Right renal cortex interstitium (tissue), 3 donors: ENCODE measurements around the gene LIMS4. TPM values are rescaled to one million over a fixed set of nuclear protein-coding genes. Genes with fewer than 3 reads are reported as not detected.
"Not testable (repeated sequence)": the region's sequence is repeated elsewhere in the genome, so short reads cannot be mapped to it uniquely, and the experiment has no call there.

Experiments used
- DNase-seq, 3 donors: peaks; one replicate each; pipeline ENCODE4 v3.0.0-alpha.2; 2013; ENCODE audit warnings: low read depth in 3 of 3, low spot score in 2 of 3
- polyA plus RNA-seq, 3 donors: library from polyadenylated mRNA; unstranded; fragments of 120-200 nt; gene quantifications; one replicate each; pipeline ENCODE4 v1.2.1, GENCODE V29; 2013; ENCODE audit not compliant: insufficient read length in 3 of 3

LIMS4 gene, protein sequence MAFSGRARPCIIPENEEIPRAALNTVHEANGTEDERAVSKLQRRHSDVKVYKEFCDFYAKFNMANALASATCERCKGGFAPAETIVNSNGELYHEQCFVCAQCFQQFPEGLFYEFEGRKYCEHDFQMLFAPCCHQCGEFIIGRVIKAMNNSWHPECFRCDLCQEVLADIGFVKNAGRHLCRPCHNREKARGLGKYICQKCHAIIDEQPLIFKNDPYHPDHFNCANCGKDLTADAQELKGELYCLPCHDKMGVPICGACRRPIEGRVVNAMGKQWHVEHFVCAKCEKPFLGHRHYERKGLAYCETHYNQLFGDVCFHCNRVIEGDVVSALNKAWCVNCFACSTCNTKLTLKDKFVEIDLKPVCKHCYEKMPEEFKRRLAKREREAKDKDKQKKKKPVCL
- 1 to 10 TPM in 1 of 3 donors, under 1 TPM in 2; 0.59 to 1.1 (median 0.96) TPM for polyA plus RNA-seq

DNA sequence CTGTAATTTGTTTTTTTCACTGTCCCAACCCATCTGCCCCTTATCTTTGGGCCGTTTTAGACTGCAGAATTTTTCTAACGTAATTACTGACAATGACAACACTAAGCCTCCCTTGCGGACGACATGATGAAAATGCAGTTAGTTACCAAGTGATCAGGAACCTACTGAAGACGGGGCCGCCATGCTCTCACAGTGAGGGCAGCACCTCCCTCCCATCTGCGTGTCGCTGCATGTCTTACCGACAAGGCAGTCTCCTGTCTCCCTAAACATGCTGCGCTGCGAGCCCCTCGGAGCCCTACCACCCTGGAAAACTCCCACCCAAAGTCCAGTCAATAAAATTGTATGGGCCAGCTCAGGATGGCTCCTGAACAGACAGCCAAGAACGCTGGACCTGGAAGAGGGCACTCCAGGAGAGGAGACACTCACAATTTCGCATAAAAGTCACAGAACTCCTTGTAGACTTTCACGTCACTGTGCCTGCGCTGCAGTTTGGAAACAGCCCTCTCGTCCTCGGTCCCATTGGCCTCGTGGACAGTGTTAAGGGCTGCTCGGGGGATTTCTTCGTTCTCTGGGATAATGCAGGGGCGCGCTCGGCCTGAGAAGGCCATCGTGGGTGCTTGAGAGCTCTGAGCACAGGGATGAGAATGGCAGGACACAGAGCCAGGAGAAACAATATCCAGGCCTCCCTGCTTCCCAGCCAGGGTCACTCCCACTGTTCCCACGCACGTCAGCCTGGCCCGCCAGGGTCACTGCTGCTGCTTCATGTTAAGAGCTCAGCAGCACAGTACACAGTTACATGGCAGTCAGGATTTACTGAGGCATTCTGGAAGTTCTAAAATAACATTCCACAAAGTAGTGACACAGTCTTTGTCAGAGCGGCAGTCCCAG, at the start of gene LIMS4:
TSS of gene LIMS4 (minus strand) at position 646 of the 888 bp plus-strand sequence. CDS start at position 608, 38 bp downstream.
- DNase-seq, result not testable (repeated sequence)

- DNase-seq, result not testable (repeated sequence)
Measured at GRCh38 chr2:110499755-110500377, 27.2 kb upstream of the LIMS4 start.

- DNase-seq, result not testable (repeated sequence)
Measured at GRCh38 chr2:110496027-110496426, 23.4 kb upstream of the LIMS4 start.

- DNase-seq, result not testable (repeated sequence)
Measured at GRCh38 chr2:110494488-110494887, 21.9 kb upstream of the LIMS4 start.

DNA sequence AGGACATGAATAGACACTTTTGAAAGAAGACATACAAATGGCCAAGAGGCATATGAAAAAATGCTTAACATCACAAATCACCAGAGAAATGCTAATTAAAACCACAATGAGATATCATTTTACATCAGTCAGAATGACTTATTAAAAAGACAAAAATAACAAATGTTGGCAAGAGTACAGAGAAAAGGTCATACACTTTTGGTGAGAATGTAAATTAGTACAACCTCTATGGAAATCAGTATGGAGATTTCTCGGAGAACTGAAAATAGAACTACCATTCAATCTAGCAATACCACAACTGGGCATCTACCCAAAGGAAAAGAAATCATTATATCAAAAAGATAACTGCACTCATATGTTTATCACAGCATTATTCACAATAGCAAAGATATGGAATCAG, 16.4 kb upstream of the LIMS4 start:
- DNase-seq, result not testable (repeated sequence)

DNA sequence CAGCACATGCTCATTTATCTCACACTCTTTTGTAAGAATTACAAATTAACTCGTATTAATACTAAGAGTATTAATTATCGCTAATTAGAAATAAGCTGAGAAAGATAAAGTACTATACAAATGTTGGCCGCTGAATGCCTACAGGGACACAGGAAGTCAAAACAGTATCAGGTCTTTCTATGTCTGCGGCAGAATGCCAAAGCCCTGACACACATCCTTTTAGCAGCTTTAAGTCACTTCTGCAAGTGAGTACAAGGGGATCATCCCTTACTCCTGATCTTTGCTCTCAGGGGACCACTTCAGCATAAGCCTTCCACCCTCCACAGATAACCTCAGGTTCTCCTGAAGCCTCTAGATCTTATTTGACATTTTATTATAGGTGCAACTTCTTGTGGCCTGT, 10.1 kb upstream of the LIMS4 start:
- DNase-seq, result not testable (repeated sequence)

- DNase-seq, result not testable (repeated sequence)
Measured at GRCh38 chr2:110481200-110481599, 8.6 kb upstream of the LIMS4 start.

- DNase-seq, result not testable (repeated sequence)
Measured at GRCh38 chr2:110480084-110480483, 7.5 kb upstream of the LIMS4 start.

DNA sequence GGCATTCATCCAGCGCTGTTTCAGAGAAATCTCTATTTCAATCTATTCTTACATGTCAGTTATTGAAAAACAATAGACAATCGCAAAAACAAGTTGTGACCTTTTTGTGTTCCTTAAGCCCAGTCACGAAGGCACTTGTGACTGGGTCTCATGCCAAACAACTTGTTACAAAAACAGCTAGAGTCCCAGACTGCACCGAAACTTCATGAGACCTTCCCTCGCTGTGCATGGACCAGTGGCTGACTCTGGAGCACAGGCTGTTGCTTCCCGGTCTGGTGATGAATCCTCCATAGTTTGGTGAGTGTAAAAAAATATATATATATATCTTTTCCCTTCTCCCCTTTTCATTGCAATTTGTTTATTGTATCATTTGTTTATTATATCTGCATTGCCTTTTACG, 4.8 kb upstream of the LIMS4 start:
- DNase-seq, result not testable (repeated sequence)

DNA sequence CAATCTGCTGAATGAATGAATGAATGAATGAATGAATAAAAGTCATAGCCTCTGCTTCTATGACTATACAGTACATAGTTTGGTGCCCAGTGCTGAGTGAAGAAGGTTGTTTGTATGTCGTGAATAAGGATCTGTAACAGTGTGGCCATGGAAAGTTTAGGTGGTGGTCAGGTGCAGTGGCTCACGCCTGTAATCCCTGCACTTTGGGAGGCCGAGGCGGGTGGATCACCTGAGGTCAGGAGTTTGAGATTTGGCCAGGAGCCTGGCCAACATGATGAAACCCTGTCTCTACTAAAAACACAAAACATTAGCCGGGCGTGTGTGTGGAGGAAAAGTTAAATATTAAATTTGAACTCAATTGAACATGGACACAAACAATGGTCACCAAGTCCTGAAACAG, 4.3 kb upstream of the LIMS4 start:
- not testable (repeated sequence) for DNase-seq

- not testable (repeated sequence) for DNase-seq
Measured at GRCh38 chr2:110475627-110476359, 3.2 kb upstream of the LIMS4 start.

- not testable (repeated sequence) for DNase-seq
Measured at GRCh38 chr2:110474898-110475297, 2.3 kb upstream of the LIMS4 start.

DNA sequence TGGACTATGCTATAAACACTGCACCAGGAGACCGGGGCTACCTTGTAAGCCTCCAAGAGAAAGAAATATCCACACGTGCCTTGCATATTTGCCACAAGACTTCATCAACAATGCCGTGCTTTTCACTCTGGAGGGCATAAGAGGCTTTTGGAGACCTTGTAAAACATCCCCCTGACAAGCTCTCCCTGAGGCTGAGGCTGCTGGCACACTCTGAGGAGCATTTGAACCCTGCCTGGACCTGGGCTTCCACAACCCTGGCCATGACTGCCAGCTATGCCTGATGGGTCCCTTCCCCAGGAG, 393 bp upstream of the LIMS4 start:
- not testable (repeated sequence) for DNase-seq

DNA sequence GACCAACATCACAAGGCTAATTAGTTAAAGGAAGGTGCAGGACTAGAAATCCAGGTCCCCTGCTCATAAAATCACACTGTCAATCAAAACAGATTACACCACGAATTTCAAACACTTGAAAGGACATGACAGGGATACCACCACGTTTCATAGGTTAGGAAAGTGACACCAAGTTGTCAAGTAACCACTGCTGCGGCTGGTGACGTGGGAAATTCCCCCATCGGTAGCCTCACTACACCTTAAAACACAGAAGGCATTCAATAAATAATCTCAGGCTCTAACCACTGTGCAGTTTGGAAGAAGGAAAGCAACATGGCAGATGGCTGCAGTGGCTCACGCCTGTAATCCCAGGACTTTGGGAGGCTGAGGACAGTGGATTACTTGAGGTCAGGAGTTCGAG, 3.7 kb downstream of the LIMS4 start:
- DNase-seq, result not testable (repeated sequence)

- not testable (repeated sequence) for DNase-seq
Measured at GRCh38 chr2:110465312-110465711, 7.3 kb downstream of the LIMS4 start.

- not testable (repeated sequence) for DNase-seq
Measured at GRCh38 chr2:110462458-110462857, 10.2 kb downstream of the LIMS4 start.

- DNase-seq, result not testable (repeated sequence)
Measured at GRCh38 chr2:110460318-110460717, 12.3 kb downstream of the LIMS4 start.

DNA sequence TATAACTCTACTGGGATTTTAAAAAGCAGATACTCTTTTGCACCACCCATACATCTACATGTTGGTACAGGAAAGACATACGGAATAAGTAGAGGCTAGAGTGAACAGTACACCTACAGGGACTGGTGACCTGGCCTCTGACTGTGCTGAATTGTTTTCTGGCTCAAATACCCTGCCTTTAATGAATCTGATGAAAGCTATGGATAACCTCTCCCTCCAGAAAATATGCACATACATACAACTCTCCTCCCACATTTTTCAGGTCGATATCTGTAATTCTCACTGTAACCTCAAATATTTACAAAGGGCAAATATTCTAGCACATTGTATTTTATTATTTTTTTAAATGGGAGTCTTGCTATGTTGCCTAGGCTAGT, 15.4 kb downstream of the LIMS4 start:
- not testable (repeated sequence) for DNase-seq

GRCh38 chr2:110456291-110457213, 16.1 kb downstream of the LIMS4 start:
- DNase-seq, result not testable (repeated sequence)
